ENCODE measurements around the gene PRPF39. TPM values are rescaled to one million over a fixed set of nuclear protein-coding genes. Genes with fewer than 3 reads are reported as not detected.

Gene PRPF39
- total and polyA plus RNA-seq, 2 experiments from 2014 or later, result 30.4 to 40.7 TPM

GRCh38 chr14:45095143-45095542, 11.2 kb downstream of the PRPF39 start:
- Histone ChIP-seq H3K36me3 (peaks cover 22% of the 10 kb centered on the region), H3K9me3 (ENCODE audit: low read depth) (no peaks in the 10 kb centered on the region), H3K27me3 (no peaks in the 10 kb centered on the region), H3K4me3 (no peak overlapping the region), H3K27ac (no peak overlapping the region), H3K4me1 (ENCODE audit: low read depth) (peaks cover 8% of the 10 kb centered on the region)
- DNase-seq (ENCODE audit: low read depth in 1 of 2, low spot score in 1 of 2), result no peak
- TF ChIP-seq CTCF (IDR thresholded peaks at IDR 0.05; ENCODE audit: low read depth, low read length), result no peak

DNA sequence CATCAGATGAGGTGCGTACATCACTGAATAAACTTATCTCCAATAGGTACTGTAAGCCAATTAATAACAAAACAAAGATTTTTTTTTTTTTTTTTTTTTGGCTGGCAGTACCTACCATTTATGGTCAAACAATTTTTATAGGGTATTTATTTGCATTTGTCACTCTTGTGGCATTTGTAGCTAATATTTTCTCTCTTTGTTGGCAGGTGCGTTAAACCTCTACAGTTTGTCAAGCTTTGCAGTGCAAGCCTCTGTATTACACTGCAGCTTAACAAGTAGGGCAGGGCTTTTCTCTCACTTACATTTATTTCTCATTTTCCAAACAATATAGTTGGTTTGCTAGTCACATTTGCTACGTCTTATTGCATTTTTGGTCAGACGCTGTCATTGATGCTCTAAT, 12.3 kb downstream of the PRPF39 start:
- no peaks in the 10 kb centered on the region for H3K27me3 ChIP-seq
- no peak for DNase-seq (ENCODE audit: low read depth in 1 of 2, low spot score in 1 of 2)
- TF ChIP-seq CTCF (IDR thresholded peaks at IDR 0.05; ENCODE audit: low read depth, low read length), result no peak

GRCh38 chr14:45103806-45104205, 19.9 kb downstream of the PRPF39 start:
- Histone ChIP-seq H3K27me3 (no peaks in the 10 kb centered on the region), H3K27ac (no peak overlapping the region), H3K9me3 (ENCODE audit: low read depth) (no peaks in the 10 kb centered on the region), H3K4me1 (ENCODE audit: low read depth) (peaks cover 6% of the 10 kb centered on the region), H3K36me3 (peaks cover 52% of the 10 kb centered on the region), H3K4me3 (no peak overlapping the region)
- no peak for DNase-seq (ENCODE audit: low read depth in 1 of 2, low spot score in 1 of 2)
- no peak for TF ChIP-seq CTCF (IDR thresholded peaks at IDR 0.05; ENCODE audit: low read depth, low read length)

More for the DNA sequence above, 12.3 kb downstream of the PRPF39 start:
- Histone ChIP-seq H3K9me3 (ENCODE audit: low read depth) (no peaks in the 10 kb centered on the region), H3K27ac (no peak overlapping the region), H3K4me3 (no peak overlapping the region), H3K36me3 (peaks cover 25% of the 10 kb centered on the region), H3K4me1 (ENCODE audit: low read depth) (peaks cover 3% of the 10 kb centered on the region)

DNA sequence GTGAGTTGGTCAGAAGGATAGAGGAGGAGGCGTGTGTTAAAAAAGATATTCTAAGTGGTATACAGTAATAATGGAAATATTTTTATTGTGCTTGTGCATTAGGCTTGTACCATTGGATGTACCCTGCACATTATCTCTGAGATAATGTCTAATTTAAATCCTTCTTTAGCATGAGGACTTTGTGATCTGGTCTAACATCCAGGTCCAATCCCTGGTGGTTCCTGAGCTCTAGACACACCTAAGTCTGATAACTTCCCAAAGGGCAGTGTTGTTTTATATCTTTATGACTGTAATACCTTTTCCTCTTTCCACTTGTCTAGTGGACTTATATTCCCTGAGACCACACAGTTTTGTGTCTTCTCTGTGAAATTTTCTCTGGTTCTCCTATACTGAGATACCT, 20.6 kb downstream of the PRPF39 start:
- Histone ChIP-seq H3K4me3 (no peak overlapping the region), H3K27me3 (no peaks in the 10 kb centered on the region), H3K9me3 (ENCODE audit: low read depth) (no peaks in the 10 kb centered on the region), H3K27ac (no peak overlapping the region), H3K4me1 (ENCODE audit: low read depth) (peaks cover 6% of the 10 kb centered on the region), H3K36me3 (peaks cover 55% of the 10 kb centered on the region)
- DNase-seq (ENCODE audit: low read depth in 1 of 2, low spot score in 1 of 2), result no peak
- no peak for TF ChIP-seq CTCF (IDR thresholded peaks at IDR 0.05; ENCODE audit: low read depth, low read length)

- H3K4me3 ChIP-seq, result no peak overlapping the region
- H3K36me3 ChIP-seq, result peaks cover 79% of the 10 kb centered on the region
- TF ChIP-seq CTCF (IDR thresholded peaks at IDR 0.05; ENCODE audit: low read depth, low read length), result no peak
- H3K9me3 ChIP-seq (ENCODE audit: low read depth), result no peaks in the 10 kb centered on the region
- no peaks in the 10 kb centered on the region for H3K4me1 ChIP-seq (ENCODE audit: low read depth)
- no peaks in the 10 kb centered on the region for H3K27me3 ChIP-seq
- DNase-seq (ENCODE audit: low read depth in 1 of 2, low spot score in 1 of 2), result peak in 1 of 2 donors; percentile 21
- H3K27ac ChIP-seq, result peak overlapping the region; percentile 8
Observed at GRCh38 chr14:45112896-45113781, 29.2 kb downstream of the PRPF39 start.
